ENCODE results near the gene TKT.

Gene TKT

DNA sequence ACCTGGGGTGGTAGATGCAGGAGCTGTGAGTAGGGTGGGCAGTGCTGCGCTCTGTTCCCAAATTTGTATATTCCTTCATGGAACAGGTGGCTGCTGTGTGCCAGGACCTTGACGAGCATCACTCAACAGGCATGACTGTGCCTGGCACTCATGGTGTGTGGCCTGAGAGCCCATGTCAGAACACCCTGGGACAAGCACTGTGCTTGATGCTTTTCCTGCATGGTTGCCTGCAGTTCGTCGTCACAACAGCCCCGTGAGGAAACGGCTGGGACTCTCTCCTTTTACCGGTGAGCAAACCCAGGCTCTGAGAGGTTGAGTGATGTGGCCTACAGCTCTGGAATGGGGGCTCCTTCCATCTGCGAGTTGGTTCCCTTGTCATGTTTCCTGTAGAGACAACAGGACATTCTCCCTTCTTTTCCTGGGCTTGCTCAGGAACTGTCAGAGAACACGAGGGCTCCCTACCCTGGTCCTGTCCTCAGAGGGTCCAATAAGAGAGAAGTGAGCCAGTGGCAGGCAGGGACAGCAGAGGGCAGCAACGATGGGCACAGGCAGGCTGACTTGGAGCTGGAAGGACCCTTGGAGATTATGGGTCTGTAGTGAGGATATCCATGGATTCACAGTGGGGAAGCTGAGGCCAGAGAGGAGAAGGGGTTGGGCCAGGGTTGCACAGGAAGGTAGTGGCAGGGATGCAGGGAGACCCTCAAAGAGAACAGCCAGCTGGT is 57.4 kb downstream of the TKT start:
- in situ Hi-C loops (cut with MboI; ENCODE audit: low sequenced_read_pairs): no loop called here

DNA sequence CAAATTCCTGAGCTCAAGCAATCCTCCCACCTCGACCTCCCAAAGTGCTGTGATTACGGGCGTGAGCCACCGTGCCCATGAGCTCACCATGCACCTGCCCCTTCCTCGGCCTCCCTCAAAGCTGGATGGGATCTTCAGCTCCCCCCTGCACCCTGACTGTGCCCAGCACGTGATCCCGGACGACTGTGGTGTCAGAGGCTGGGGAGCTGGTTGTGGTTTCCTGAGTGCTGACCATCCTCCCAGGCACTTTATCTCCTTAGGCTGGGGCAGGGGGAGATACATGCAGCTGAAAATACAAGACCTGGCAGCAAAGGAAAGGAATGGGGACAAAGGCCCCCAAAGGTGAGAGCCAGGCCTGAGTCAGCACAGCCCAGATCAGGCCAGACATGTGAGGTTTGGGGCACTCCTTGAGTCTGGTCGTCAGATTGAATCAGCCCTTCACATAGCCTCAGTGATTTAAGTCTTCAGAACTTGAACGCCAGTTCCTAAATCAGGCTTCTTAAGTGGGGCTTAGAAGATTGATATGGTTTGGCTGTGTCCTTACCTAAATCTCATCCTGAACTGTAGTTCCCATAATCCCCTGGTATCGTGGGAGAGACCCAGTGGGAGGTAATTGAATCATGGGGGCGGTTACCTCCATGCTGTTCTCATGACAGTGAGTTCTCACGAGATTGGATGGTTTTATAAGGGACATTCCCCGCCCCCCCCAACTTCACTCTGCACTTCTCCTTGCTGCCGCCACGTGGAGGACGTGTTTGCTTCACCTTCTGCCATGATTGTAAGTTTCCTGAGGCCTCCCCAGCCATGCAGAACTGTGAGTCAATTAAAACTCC is 59.0 kb downstream of the TKT start:
- in situ Hi-C loops (cut with MboI; ENCODE audit: low sequenced_read_pairs): no loop called here

DNA sequence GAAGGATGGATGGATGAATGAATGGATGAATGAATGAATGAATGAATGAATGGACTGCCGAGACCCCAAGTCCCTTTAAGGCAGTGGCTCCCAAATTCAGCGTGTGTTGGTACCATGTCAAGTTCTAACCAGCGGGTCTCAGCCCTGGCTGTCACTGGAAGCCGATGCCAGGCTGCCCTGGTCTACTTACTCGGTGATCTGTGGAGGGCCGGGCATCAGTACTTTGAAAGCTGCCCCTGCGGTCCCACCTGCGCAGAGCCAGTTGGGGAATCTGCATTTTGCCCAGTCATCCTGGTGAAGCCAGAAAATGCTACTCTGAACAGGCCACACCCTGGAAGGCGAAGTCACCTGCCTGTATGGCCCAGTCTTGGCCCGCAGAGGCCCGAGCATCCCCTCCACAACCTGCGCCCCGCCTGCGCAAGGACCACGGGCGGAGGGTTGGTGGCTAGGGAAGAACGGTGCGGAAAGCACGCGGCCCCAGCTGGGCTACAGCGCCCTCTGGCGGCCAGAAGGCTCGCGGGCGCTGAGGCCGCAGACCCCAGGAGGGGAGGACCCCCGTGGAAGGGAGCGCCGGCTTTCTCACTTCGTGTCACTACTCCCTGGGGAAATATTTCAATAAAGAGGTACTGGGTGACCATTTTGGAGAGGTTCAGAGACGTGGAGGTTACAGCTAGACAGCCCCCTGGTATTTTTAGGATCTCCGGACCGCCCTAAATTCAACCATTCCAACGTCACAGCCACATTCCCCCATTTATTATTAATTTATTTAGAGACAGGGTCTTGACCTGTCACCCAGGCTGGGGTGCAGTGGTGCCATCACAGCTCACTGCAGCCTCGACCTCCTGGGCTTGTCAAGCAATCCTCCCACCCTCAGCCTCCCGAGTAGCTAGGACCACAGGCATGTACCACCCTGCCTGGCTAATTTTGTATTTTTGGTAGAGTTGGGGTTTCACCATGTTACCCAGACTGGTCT is 59.9 kb downstream of the TKT start:
- in situ Hi-C loops (cut with MboI; ENCODE audit: low sequenced_read_pairs): no loop called here

DNA sequence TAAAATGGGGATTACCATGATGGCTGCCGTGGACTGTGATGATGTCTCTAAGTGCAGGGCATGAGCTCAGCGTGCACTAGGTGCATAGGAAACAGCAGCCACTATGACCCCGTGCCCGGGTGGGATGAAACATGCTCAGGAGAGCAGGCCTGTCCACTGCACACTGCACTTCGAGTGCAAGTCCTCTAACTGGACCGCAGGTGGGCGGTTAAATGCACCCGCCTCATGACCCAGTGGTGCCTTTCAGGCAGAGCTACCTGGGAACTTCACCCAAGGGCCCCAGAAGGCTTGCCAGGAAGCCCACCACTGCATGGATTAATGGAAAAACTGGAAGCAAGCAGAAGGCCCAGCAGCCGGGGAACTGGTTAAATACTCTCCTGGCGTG is 60.8 kb downstream of the TKT start:
- in situ Hi-C loops (cut with MboI; ENCODE audit: low sequenced_read_pairs): no loop called here

DNA sequence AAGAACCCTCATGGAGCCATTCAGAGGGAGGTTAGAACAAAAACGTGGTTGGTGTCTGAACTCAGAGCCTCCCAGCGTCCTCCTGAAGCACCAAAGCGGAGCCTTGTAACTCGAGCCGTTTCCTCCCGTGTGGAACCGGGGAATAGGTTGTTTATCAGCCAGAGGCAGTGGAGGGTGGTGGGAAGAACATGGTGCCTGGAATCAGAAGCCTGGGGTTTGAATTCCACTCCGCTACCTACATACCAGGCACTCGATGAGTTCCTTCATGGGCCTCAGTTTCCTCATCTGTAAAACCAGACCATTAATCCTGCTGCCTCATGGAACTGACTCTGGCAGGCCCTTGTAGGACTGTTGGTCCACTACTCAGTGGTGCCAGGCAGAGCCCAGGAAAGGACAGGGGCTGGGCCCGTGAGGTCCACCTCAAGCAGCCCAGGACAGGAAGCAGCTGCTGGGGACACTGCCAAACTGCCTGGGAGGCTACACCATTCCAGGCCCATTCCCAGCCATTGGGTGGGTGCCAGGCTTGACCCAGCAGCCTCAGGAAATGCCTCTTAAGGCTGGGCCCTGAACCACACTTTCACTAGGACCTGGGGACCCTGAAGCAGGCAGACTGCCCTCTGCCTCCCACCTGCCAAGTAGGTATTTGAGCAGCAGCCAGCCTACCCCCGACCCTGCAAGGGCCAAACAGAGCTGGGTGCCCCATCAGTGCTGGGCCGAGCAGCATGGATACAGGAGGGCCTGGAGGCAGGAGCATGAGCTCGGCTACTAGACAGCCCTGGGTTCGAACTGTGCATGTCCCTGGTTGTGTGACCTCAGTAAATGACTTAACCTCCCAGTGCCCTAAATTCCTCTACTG is 61.4 kb downstream of the TKT start:
- in situ Hi-C loops (cut with MboI; ENCODE audit: low sequenced_read_pairs): no loop called here

DNA sequence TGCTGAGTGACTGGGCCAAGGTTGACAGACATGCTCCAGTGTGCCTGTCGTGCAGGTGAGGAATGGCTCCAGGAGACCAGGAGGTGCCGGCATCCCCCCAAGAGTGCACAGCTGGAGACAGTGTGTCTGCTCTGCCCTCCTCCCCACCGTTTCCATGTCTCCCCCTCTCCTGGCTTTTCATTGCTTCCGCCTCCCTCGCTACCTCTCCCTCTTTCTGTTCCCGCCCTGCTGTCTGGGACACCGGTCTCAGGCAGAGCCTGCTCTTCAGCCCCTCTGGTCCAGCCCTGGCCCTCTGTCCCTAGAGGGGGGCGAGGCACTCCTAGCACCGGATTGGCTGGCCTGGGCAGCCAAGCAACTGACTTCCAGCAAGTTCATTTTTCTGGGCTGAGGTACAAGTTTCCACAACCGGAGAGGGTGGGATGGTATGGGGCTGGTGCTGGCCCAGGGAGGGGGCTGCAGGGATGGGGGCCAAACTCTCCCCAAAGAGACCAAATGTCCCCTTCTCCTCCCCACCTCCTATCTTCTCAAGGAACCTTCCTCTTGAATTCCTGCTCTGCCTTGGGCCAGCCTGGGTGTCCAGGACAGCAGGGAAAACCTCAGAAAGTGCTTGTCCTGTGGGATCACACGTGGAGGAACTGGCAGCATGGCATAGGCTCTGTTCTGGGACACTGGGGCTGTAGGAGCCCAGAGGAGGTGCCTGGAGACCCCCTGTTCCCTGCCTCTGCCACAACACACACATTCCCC is 62.2 kb downstream of the TKT start:
- in situ Hi-C loops (cut with MboI; ENCODE audit: low sequenced_read_pairs): no loop called here

DNA sequence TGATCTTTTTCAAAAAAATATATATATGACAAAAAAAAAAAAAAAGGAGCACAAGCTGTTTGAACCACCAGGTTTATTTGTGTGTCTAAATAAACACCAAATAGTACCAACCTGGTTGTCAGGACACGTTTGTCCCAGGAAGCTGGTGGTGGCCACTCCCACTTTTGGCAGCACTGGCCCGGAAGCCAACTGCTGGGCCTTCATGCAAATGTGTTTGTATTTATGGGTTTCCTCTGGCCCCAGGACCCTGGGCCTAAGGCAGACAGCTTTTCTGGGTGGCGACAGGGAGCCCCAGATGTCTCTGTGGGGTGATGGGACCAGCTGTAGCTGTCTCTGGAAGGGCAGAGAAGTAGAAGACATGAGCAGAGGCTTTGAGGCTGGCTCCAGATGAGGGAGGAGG is 63.2 kb downstream of the TKT start:
- in situ Hi-C loops (cut with MboI; ENCODE audit: low sequenced_read_pairs): no loop called here

DNA sequence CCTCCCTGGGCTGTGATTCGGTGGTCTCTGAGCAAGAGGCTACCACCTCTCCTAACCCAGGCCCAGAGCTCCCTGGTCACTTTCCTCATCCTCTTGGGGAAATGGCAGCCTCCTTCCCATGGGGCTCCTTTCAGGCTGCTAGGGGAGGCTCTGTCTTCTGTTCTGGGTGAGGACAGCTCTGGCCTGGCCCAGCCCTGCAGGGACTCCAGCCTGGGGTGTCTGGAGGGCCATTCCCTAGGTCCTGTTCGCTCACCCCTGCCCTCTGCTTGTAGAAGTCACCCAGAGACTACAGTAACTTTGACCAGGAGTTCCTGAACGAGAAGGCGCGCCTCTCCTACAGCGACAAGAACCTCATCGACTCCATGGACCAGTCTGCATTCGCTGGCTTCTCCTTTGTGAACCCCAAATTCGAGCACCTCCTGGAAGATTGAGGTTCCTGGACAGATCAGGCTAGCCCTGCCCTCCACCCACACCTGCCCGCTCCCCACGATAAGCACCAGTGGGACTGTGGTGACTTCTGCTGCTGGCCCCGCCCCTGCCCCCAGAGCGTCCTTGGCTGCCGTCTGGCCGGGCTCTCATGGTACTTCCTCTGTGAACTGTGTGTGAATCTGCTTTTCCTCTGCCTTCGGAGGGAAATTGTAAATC is 63.9 kb downstream of the TKT start:
- in situ Hi-C loops (cut with MboI; ENCODE audit: low sequenced_read_pairs): no loop called here

DNA sequence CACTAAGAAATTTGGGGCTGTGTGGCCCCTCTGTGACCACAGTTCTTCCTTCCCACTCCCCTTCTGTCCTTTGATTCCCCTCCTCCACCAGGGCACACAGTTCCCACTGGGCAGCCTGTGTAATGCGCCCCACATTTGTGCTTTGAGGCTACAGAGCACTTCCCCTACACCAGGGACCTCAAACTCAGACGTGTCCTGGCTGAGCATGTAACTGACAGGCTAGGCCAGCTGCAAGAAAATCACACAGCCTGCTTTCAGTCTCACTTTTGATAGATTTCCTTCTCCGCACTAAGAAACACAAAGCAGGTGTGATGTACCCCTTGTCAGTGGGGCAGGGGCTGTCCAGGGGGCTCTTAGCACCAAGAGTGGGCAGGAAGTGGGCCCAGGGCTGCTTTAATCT is 65.2 kb downstream of the TKT start:
- in situ Hi-C loops (cut with MboI; ENCODE audit: low sequenced_read_pairs): no loop called here

DNA sequence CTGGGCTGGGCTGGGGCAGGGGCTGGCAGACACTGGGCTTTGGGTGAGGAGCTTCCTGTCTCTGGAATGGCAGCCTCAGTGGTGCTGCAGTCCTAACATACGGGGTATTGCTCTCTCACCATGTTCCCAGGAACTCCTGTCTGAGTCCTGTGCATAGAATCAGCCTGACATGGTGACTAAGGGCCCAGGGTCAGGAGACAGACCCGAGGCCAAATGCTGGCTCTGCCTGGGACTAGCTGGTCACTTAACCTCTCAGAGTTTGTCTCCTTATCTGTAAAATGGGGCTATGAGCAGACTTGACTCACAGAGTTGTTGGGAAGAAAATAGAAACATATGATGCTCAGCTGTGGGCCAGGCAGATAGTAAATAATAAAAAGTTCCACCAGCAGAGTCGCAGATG is 66.5 kb downstream of the TKT start:
- in situ Hi-C loops (cut with MboI; ENCODE audit: low sequenced_read_pairs): loop anchor here (10.0 kb wide), 1 partner anchor 54 kb away; the partner anchor contains the start of gene RFT1

DNA sequence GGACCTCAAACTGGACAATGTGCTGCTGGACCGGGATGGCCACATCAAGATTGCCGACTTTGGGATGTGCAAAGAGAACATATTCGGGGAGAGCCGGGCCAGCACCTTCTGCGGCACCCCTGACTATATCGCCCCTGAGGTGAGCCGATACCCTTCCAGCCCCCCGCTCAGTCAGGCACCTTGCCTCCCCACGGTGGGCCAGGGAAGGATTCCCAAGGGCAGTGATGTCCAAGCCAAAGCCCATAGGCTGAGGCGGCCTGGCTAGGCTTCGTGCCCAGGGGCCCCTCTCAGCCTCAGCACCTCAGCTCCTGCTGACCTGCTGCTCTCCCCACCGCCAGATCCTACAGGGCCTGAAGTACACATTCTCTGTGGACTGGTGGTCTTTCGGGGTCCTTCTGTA is 67.1 kb downstream of the TKT start:
- in situ Hi-C loops (cut with MboI; ENCODE audit: low sequenced_read_pairs): loop anchor here (10.0 kb wide), 1 partner anchor 54 kb away; the partner anchor contains the start of gene RFT1

DNA sequence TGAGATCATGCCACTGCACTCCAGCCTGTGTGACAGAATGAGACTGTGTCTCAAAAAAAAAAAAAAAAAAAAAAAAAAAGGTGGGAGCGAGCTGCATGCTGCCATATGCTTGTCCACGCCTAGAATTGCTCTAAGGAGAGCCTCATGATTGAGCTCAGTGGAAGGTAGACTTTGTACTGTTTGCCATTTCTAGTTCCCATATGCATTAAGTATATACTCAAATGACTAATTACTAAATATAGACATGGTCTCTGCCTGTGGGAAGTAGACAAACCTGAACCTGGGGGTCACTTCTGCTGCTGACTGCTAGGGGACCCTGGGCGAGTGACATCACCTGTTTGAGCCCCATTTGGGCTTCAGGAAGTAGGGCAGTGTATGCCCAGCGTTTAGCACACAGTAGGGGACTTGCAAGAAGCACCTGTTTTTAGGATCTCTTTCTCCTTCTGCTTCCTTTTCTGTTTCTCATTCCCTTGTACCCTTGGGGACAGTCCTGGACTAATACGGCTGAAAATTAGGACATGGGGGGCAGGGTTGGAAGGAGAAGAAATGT is 67.6 kb downstream of the TKT start:
- in situ Hi-C loops (cut with MboI; ENCODE audit: low sequenced_read_pairs): loop anchor here (10.0 kb wide), 1 partner anchor 53 kb away; the partner anchor contains the start of gene RFT1

DNA sequence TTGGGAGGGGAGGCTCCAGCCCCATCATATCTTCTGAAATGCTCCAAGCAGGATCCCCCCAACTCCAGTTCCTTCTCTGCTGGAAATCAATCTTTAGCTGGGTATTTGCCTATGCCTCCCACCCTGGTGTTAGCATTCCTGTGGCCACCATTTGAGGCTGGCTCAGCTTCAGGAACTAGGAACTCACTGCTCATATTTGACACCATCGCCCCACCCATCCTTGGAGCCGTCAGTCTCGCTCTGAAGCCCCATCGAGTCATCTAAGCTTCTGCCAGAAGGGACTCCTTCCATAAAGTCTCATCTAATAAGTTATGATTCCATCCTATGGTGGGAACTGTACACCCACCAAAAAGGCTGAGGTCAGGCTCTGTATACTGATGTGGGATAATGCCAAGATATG is 68.4 kb downstream of the TKT start:
- in situ Hi-C loops (cut with MboI; ENCODE audit: low sequenced_read_pairs): loop anchor here (10.0 kb wide), 1 partner anchor 53 kb away; the partner anchor contains the start of gene RFT1

DNA sequence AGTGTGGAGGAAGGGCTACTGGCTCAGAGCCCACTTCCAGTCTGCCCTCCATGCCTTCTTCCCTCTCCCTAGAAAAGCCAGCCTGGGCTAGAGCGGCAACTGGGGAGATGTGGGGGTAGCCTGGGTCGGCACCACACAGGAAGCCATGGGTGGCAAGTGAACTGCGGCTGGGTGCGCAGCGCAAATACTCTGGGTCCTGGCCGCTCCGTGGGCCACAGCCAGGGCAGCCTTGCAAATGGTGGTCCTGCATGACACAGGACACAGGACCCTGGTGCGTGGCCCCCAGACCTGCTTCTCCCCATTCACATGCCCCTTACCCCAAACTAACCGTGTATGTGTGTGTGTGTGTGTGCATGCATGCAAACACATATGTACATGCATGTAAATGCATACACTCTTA is 69.1 kb downstream of the TKT start:
- in situ Hi-C loops (cut with MboI; ENCODE audit: low sequenced_read_pairs): loop anchor here (10.0 kb wide), 1 partner anchor 52 kb away; the partner anchor contains the start of gene RFT1

DNA sequence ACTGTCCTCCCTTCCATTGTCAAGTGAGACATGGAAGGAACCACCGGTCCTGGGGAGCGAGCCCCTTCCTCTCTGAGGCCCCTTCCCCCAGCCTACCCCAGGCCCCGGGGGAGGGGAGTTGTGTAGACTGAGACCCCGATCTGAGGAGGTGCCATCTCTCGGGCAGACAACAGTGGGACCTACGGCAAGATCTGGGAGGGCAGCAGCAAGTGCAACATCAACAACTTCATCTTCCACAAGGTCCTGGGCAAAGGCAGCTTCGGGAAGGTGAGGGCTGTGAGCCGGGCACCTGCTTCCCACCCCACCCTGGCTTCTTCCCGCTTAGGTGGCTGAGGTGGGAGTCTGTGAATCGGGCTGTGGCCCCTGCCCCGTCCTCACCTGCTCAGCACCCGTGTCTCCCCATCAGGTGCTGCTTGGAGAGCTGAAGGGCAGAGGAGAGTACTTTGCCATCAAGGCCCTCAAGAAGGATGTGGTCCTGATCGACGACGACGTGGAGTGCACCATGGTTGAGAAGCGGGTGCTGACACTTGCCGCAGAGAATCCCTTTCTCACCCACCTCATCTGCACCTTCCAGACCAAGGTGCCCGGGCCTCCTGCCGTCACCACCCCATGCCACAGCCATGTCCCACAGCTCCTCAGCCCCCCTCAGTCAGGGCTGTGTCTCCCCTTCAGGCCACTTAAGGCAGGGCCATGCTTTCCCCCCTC is 69.9 kb downstream of the TKT start:
- in situ Hi-C loops (cut with MboI; ENCODE audit: low sequenced_read_pairs): loop anchor here (10.0 kb wide), 1 partner anchor 51 kb away; the partner anchor contains the start of gene RFT1

DNA sequence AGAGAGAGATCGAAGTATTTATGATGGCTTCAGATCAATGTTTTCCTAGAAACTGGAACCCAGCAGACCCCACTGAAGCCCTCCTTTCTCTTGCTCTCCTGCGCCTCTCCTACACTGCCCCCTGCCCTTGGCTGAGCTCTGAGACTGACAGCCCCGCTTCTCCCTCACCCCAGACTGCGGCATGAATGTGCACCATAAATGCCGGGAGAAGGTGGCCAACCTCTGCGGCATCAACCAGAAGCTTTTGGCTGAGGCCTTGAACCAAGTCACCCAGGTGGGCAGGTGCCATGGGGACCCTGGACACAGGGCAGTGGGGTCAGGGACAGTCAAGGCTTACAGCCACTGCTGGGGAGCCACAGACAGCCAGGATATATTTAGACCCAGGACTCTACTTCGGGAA is 71.1 kb downstream of the TKT start:
- in situ Hi-C loops (cut with MboI; ENCODE audit: low sequenced_read_pairs): loop anchor here (10.0 kb wide), 1 partner anchor 50 kb away; the partner anchor contains the start of gene RFT1

DNA sequence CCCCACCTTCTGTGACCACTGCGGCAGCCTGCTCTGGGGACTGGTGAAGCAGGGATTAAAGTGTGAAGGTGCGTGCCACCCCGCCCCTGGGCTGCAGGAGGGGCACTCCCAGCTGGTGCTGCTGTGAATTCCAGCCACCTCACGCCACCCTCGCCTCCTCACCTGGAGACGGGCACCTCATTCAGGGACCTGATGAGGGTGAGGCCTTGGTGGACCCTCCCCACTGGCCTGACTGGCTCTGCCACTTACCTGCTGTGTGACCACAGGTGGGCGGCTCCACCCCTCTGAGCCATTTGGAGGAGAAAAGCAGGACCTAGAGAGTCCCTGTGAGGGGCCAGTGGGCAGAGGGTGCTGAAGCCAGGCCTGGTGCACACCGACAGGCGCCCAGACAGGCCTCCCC is 72.3 kb downstream of the TKT start:
- in situ Hi-C loops (cut with MboI; ENCODE audit: low sequenced_read_pairs): loop anchor here (10.0 kb wide), 1 partner anchor 49 kb away; the partner anchor contains the start of gene RFT1

Measured in HL-60/S4 treated with retinoic acid at 250 ng/mL for 4 days and 3 days (cell line).